Stimulated activated naive CD4-positive, alpha-beta T cell (primary cell): ENCODE data around the gene GLDC.
A peak's percentile ranks its signal among the peaks of the same experiment; 100 is the strongest.
"Not testable (repeated sequence)": the region's sequence is repeated elsewhere in the genome, so short reads cannot be mapped to it uniquely, and the experiment has no call there.

Experiments
- DNase-seq, 6 experiments: peaks; one replicate each; lab custom pipeline; 2025; lab: John Stamatoyannopoulos, UW

The GLDC gene

GRCh38 chr9:6664204-6664680, 18.7 kb upstream of the GLDC start:
- DNase-seq: no peak

GRCh38 chr9:6660512-6660911, 15.0 kb upstream of the GLDC start:
- no peak for DNase-seq

- no peak for DNase-seq
Observed at GRCh38 chr9:6658628-6659353, 13.3 kb upstream of the GLDC start.

- no peak for DNase-seq
Observed at GRCh38 chr9:6656614-6657300, 11.2 kb upstream of the GLDC start.

- DNase-seq: no peak
Observed at GRCh38 chr9:6655036-6655435, 9.5 kb upstream of the GLDC start.

GRCh38 chr9:6646293-6646636, 736 bp upstream of the GLDC start:
- DNase-seq: no peak

- DNase-seq: peak in 2 of 6 experiments; percentile 9 to 35
Observed at GRCh38 chr9:6645105-6645354, 499 bp downstream of the GLDC start.

- peak in 2 of 6 experiments; percentile 9 to 20 for DNase-seq
Observed at GRCh38 chr9:6644346-6645104, 1.0 kb downstream of the GLDC start.

GRCh38 chr9:6641961-6642360, 3.6 kb downstream of the GLDC start:
- no peak for DNase-seq

- no peak for DNase-seq
Observed at GRCh38 chr9:6641561-6641960, 4.0 kb downstream of the GLDC start.

GRCh38 chr9:6641056-6641455, 4.5 kb downstream of the GLDC start:
- DNase-seq: no peak

- DNase-seq: no peak
Observed at GRCh38 chr9:6640268-6641051, 5.1 kb downstream of the GLDC start.

- DNase-seq: no peak
Observed at GRCh38 chr9:6639622-6640021, 5.9 kb downstream of the GLDC start.

- no peak for DNase-seq
Observed at GRCh38 chr9:6634444-6634843, 11.1 kb downstream of the GLDC start.

- DNase-seq: no peak
Observed at GRCh38 chr9:6633378-6633777, 12.2 kb downstream of the GLDC start.

- DNase-seq: no peak
Observed at GRCh38 chr9:6632516-6633183, 12.9 kb downstream of the GLDC start.

GRCh38 chr9:6631207-6631512, 14.4 kb downstream of the GLDC start:
- DNase-seq: no peak

- DNase-seq: no peak
Observed at GRCh38 chr9:6630502-6631206, 14.9 kb downstream of the GLDC start.

GRCh38 chr9:6628704-6629103, 16.8 kb downstream of the GLDC start:
- no peak for DNase-seq

GRCh38 chr9:6625363-6625762, 20.2 kb downstream of the GLDC start:
- no peak for DNase-seq

GRCh38 chr9:6622784-6623183, 22.7 kb downstream of the GLDC start:
- not testable (repeated sequence) for DNase-seq
